HCT116 (cell line): ENCODE data around the gene ZCCHC24. TPM values are rescaled to one million over a fixed set of nuclear protein-coding genes. Genes with fewer than 3 reads are reported as not detected.

Source experiments
- ATAC-seq: fragments of 200-7000 bp; cut with Tn5 transposase; 2 replicates; pipeline ENCODE4 v1.9.1; 2020; ENCODE audit warnings: mild to moderate bottlenecking, moderate library complexity
- BruUV-seq: library from RNA; stranded (reverse); fragments of 400-500 nt; replicated peaks from 2 replicates; lab custom pipeline; 2021; lab: Mats Ljungman, UMichigan
- CTCF ChIA-PET: fragments of 300-600 bp; sonication (Branson Sonifier 250); formaldehyde crosslinking; loops from one replicate; lab custom pipeline; 2021; ENCODE audit warnings: antibody characterized with exemption; lab: Charles Lee
- POLR2A ChIA-PET: fragments of 300-600, 350-600 bp; sonication (Branson Sonifier 250); formaldehyde crosslinking; loops from one replicate; lab custom pipeline; 2021; ENCODE audit warnings: antibody characterized with exemption; lab: Charles Lee
- RAD21 ChIA-PET, 2 experiments: fragments of 300-600 bp; sonication (Branson Sonifier 250); formaldehyde crosslinking; loops; one replicate each; lab custom pipeline; 2023; ENCODE audit warnings: low total read pairs in 2 of 2; ENCODE audit not compliant: uncharacterized antibody in 2 of 2, unreplicated experiment in 2 of 2, low non-redundant PET in 1 of 2; lab: Charles Lee
- DNase-seq: peaks from one replicate; pipeline ENCODE4 v3.0.0-alpha.2; 2010; ENCODE audit warnings: low read depth, low spot score
- H2AFZ ChIP-seq: fragments of 200-600 bp; shearing (Covaris generic), sonication (generic); 2 replicates; pipeline ENCODE4 v1.6.1; 2017; ENCODE audit warnings: low read depth, mixed run types, mixed read lengths, antibody characterized with exemption, low read length; ENCODE audit not compliant: poor library complexity, severe bottlenecking
- H3K27ac ChIP-seq: 2 replicates; pipeline ENCODE4 v1.5.1; 2012; ENCODE audit warnings: low read depth, low read length
- H3K27me3 ChIP-seq: fragments of 200-600 bp; sonication (generic); 2 replicates; pipeline ENCODE4 v1.6.1; 2016; ENCODE audit warnings: mixed run types, low read length, mixed read lengths; ENCODE audit not compliant: insufficient read depth
- H3K36me3 ChIP-seq, 2 experiments: fragments of 200-500 bp in 1 of 2; fragments of 200-600 bp in 1 of 2; sonication (Bioruptor generic) in 1 of 2; sonication (generic) in 1 of 2; 2 replicates each; pipeline versions ENCODE4 v1.5.1 to v1.6.1; 2014 to 2016; ENCODE audit warnings: low read length in 2 of 2, inconsistent platforms in 1 of 2, mixed read lengths in 1 of 2, mixed run types in 1 of 2; ENCODE audit not compliant: insufficient read depth in 2 of 2, control insufficient read depth in 1 of 2
- H3K4me1 ChIP-seq, 2 experiments: fragments of 200-600 bp in 1 of 2; sonication (generic) in 1 of 2; 2 replicates each; pipeline versions ENCODE4 v1.5.1 to v1.6.1; 2012 to 2017; ENCODE audit warnings: low read length in 2 of 2, inconsistent platforms in 1 of 2, mild to moderate bottlenecking in 1 of 2, mixed read lengths in 1 of 2, mixed run types in 1 of 2, moderate library complexity in 1 of 2; ENCODE audit not compliant: insufficient read depth in 2 of 2, control insufficient read depth in 1 of 2
- H3K4me2 ChIP-seq: fragments of 200-600 bp; sonication (generic); 2 replicates; pipeline ENCODE4 v1.6.1; 2017; ENCODE audit warnings: mixed run types, low read length, mixed read lengths
- H3K4me3 ChIP-seq, 2 experiments: fragments of 200-600 bp in 1 of 2; sonication (generic) in 1 of 2; replicated peaks in 1 of 2; 2 replicates each; pipeline ENCODE4 v1.5.1; 2011 to 2016; ENCODE audit warnings: low read length in 2 of 2, control low read depth in 1 of 2, low read depth in 1 of 2, mild to moderate bottlenecking in 1 of 2, mixed read lengths in 1 of 2, mixed run types in 1 of 2
- H3K79me2 ChIP-seq: fragments of 200-600 bp; sonication (generic); 2 replicates; pipeline ENCODE4 v1.6.1; 2017; ENCODE audit warnings: mild to moderate bottlenecking, mixed run types, low read length, moderate library complexity, mixed read lengths; ENCODE audit not compliant: insufficient read depth
- H3K9ac ChIP-seq: fragments of 200-600 bp; sonication (generic); 2 replicates; pipeline ENCODE4 v1.6.1; 2016; ENCODE audit warnings: low read length, mixed read lengths
- H3K9me2 ChIP-seq: fragments of 200-600 bp; sonication (generic), shearing (Covaris generic); 2 replicates; pipeline ENCODE4 v1.6.1; 2017; ENCODE audit warnings: mixed run types, mild to moderate bottlenecking, moderate library complexity; ENCODE audit not compliant: insufficient read depth
- H3K9me3 ChIP-seq, 2 experiments: fragments of 200-500 bp in 1 of 2; fragments of 200-600 bp in 1 of 2; sonication (Bioruptor generic) in 1 of 2; sonication (generic) in 1 of 2; 2 replicates each; pipeline ENCODE4 v1.6.1; 2014 to 2017; ENCODE audit warnings: low read length in 2 of 2, mixed read lengths in 2 of 2, inconsistent platforms in 1 of 2, low read depth in 1 of 2, mild to moderate bottlenecking in 1 of 2, mixed run types in 1 of 2, moderate library complexity in 1 of 2; ENCODE audit not compliant: control insufficient read depth in 1 of 2, insufficient read depth in 1 of 2
- H4K20me1 ChIP-seq: fragments of 200-600 bp; sonication (generic), shearing (Covaris generic); 2 replicates; pipeline ENCODE4 v1.6.1; 2017; ENCODE audit warnings: mixed run types, mild to moderate bottlenecking, moderate library complexity; ENCODE audit not compliant: insufficient read depth
- CBX3 ChIP-seq: IDR thresholded peaks from 2 replicates; pipeline ENCODE4 v1.6.1; 2012; ENCODE audit warnings: low read depth
- CEBPB ChIP-seq: IDR thresholded peaks from 2 replicates; pipeline ENCODE4 v1.6.1; 2012; ENCODE audit warnings: low read depth
- EZH2 ChIP-seq: fragments of 200-600 bp; sonication (generic); IDR thresholded peaks from 2 replicates; pipeline ENCODE4 v1.6.1; 2017; ENCODE audit warnings: antibody characterized with exemption, mixed run types
- EZH2phosphoT487 ChIP-seq: fragments of 200-600 bp; IDR thresholded peaks from 2 replicates; pipeline ENCODE4 v1.6.1; 2018; ENCODE audit warnings: antibody characterized with exemption, borderline replicate concordance
- FOSL1 ChIP-seq: IDR thresholded peaks from 2 replicates; pipeline ENCODE4 v1.6.1; 2012; ENCODE audit warnings: low read depth
- POLR2A ChIP-seq: IDR thresholded peaks from 2 replicates; pipeline ENCODE4 v1.7.0; 2011; ENCODE audit warnings: borderline replicate concordance; ENCODE audit not compliant: insufficient read depth, insufficient read length; ENCODE audit errors: extremely low read depth
- SP1 ChIP-seq: IDR thresholded peaks from 2 replicates; pipeline ENCODE4 v1.6.1; 2012; ENCODE audit warnings: low read depth
- SRF ChIP-seq: IDR thresholded peaks from 2 replicates; pipeline ENCODE4 v1.6.1; 2012; ENCODE audit warnings: low read depth
- TCF7L2 ChIP-seq: IDR thresholded peaks from 2 replicates; pipeline ENCODE4 v1.7.0; 2011; ENCODE audit warnings: borderline replicate concordance, inconsistent platforms; ENCODE audit not compliant: insufficient read depth, insufficient read length; ENCODE audit errors: extremely low read depth
- YY1 ChIP-seq: IDR thresholded peaks from 2 replicates; pipeline ENCODE4 v1.6.1; 2011; ENCODE audit warnings: low read length, low read depth, moderate library complexity, mild to moderate bottlenecking; ENCODE audit not compliant: insufficient replicate concordance; ENCODE audit errors: extremely low read depth
- ZNF274 ChIP-seq: fragments of 200-500 bp; sonication (Bioruptor generic); IDR thresholded peaks from 2 replicates; pipeline ENCODE4 v1.6.1; 2014; ENCODE audit warnings: mild to moderate bottlenecking, low read depth, low read length, inconsistent platforms
- intact Hi-C: fragments of 100-400 bp; cut with micrococcal nuclease; formaldehyde crosslinking; loops from 2 replicates; pipeline ENCODE4 v1.10.0; 2022
- total RNA-seq: library from RNA; stranded (reverse); gene quantifications from one replicate; pipeline ENCODE4 v1.2.1, GENCODE V29; 2021; ENCODE audit not compliant: unreplicated experiment
- TF ChIP-seq, protein P1 (sequence below): IDR thresholded peaks from 2 replicates; pipeline ENCODE4 v1.6.1; 2011; ENCODE audit warnings: mild to moderate bottlenecking, low read length, moderate library complexity; ENCODE audit not compliant: insufficient replicate concordance; ENCODE audit errors: extremely low read depth
- TF ChIP-seq, protein P2 (sequence below): IDR thresholded peaks from 2 replicates; pipeline ENCODE4 v1.6.1; 2012; ENCODE audit warnings: low read depth
- TF ChIP-seq, protein P3 (sequence below): IDR thresholded peaks from 2 replicates; pipeline ENCODE4 v1.6.1; 2012
- TF ChIP-seq, protein P4 (sequence below), 3 experiments: fragments of 200-600 bp in 1 of 3; sonication (generic) in 1 of 3; IDR thresholded peaks in 2 of 3; conservative IDR thresholded peaks in 1 of 3; 2 replicates each; pipeline ENCODE4 v1.5.1; 2012 to 2017; ENCODE audit warnings: low read depth in 2 of 3, low read length in 2 of 3, antibody characterized with exemption in 1 of 3, borderline replicate concordance in 1 of 3, control low read depth in 1 of 3, mild to moderate bottlenecking in 1 of 3, mixed read lengths in 1 of 3, mixed run types in 1 of 3, moderate library complexity in 1 of 3; ENCODE audit not compliant: insufficient read depth in 1 of 3
- TF ChIP-seq, protein P5 (sequence below): IDR thresholded peaks from 2 replicates; pipeline ENCODE4 v1.6.1; 2012

ZCCHC24 gene
- total RNA-seq, 1 experiment from 2014 or later, result 7.0 TPM

DNA sequence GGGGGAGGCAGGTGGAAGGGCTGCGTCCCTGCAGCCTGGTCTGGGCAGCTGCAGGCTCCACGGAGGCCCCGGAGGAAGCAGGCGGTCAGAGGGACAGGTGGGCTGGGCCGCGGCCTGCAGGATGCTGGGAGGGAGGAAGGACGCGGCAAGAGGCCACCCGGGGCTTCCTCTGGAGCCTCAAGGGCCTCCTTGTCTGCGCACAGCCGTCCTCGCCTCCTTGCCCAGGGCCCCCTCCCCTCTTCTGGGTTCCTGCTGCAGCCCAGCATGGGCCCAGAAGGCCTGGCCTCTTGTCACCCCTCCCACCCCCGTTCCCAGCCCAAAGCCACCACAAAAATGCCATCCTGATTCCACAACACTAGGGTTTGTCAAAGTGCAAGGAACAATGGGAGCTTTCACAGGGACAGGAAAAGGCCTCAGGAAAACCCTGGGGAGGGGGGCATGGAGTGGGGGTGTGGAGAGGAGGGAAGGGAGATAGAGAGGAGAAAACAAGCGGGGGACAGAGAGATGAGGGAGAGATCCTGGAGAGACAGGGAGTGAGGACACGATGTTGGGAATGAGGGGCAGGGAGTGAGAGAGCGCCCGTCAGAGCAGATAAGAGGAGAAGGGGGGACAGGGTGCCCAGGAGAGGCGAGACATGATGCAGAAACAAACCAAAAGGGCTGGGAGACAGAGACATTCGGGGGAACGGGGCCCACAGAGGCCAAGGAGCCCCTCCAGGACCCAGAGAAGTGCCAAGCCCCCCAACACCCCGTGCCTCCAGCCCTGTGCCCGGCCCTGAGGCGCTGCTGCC is 41.8 kb downstream of the ZCCHC24 start:
- H2AFZ ChIP-seq, result no peak overlapping the region
- H3K27ac ChIP-seq, result no peak overlapping the region
- RAD21 ChIA-PET, result interaction anchor here in 1 of 2 experiments (0.6 kb wide), 1 partner anchor 29 kb away, joined by 4 read pairs; no protein-coding TSS in a partner anchor

More for the DNA sequence above, 41.8 kb downstream of the ZCCHC24 start:
- DNase-seq (no peak), ATAC-seq (no peak)
- no peak overlapping the region for H3K4me2 ChIP-seq
- POLR2A ChIA-PET, result interaction anchor here (0.6 kb wide), 1 partner anchor 19 kb away, joined by 4 read pairs; no protein-coding TSS in a partner anchor
- BruUV-seq, result no TSS peak
- intact Hi-C loops, result no loop called here
- H3K79me2 ChIP-seq, result no peaks in the 10 kb centered on the region
- no peaks in the 10 kb centered on the region for H4K20me1 ChIP-seq
- H3K4me1 ChIP-seq, result peaks cover 0 to 6% of the 10 kb centered on the region in 2 experiments; a peak in 1 of 4 replicates
- H3K9me3 ChIP-seq, result no peaks in the 10 kb centered on the region
- TF ChIP-seq TCF7L2 (no peak), YY1 (no peak), CEBPB (no peak), ZNF274 (no peak), EZH2phosphoT487 (no peak), SP1 (no peak), POLR2A (no peak), SRF (no peak), CBX3 (no peak), EZH2 (no peak), FOSL1 (no peak)
- TF ChIP-seq, protein P1, sequence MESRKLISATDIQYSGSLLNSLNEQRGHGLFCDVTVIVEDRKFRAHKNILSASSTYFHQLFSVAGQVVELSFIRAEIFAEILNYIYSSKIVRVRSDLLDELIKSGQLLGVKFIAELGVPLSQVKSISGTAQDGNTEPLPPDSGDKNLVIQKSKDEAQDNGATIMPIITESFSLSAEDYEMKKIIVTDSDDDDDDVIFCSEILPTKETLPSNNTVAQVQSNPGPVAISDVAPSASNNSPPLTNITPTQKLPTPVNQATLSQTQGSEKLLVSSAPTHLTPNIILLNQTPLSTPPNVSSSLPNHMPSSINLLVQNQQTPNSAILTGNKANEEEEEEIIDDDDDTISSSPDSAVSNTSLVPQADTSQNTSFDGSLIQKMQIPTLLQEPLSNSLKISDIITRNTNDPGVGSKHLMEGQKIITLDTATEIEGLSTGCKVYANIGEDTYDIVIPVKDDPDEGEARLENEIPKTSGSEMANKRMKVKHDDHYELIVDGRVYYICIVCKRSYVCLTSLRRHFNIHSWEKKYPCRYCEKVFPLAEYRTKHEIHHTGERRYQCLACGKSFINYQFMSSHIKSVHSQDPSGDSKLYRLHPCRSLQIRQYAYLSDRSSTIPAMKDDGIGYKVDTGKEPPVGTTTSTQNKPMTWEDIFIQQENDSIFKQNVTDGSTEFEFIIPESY, result no peak
- TF ChIP-seq, protein P2, sequence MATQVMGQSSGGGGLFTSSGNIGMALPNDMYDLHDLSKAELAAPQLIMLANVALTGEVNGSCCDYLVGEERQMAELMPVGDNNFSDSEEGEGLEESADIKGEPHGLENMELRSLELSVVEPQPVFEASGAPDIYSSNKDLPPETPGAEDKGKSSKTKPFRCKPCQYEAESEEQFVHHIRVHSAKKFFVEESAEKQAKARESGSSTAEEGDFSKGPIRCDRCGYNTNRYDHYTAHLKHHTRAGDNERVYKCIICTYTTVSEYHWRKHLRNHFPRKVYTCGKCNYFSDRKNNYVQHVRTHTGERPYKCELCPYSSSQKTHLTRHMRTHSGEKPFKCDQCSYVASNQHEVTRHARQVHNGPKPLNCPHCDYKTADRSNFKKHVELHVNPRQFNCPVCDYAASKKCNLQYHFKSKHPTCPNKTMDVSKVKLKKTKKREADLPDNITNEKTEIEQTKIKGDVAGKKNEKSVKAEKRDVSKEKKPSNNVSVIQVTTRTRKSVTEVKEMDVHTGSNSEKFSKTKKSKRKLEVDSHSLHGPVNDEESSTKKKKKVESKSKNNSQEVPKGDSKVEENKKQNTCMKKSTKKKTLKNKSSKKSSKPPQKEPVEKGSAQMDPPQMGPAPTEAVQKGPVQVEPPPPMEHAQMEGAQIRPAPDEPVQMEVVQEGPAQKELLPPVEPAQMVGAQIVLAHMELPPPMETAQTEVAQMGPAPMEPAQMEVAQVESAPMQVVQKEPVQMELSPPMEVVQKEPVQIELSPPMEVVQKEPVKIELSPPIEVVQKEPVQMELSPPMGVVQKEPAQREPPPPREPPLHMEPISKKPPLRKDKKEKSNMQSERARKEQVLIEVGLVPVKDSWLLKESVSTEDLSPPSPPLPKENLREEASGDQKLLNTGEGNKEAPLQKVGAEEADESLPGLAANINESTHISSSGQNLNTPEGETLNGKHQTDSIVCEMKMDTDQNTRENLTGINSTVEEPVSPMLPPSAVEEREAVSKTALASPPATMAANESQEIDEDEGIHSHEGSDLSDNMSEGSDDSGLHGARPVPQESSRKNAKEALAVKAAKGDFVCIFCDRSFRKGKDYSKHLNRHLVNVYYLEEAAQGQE, result no peak
- TF ChIP-seq, protein P3, sequence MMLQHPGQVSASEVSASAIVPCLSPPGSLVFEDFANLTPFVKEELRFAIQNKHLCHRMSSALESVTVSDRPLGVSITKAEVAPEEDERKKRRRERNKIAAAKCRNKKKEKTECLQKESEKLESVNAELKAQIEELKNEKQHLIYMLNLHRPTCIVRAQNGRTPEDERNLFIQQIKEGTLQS, result no peak
- TF ChIP-seq, protein P4, sequence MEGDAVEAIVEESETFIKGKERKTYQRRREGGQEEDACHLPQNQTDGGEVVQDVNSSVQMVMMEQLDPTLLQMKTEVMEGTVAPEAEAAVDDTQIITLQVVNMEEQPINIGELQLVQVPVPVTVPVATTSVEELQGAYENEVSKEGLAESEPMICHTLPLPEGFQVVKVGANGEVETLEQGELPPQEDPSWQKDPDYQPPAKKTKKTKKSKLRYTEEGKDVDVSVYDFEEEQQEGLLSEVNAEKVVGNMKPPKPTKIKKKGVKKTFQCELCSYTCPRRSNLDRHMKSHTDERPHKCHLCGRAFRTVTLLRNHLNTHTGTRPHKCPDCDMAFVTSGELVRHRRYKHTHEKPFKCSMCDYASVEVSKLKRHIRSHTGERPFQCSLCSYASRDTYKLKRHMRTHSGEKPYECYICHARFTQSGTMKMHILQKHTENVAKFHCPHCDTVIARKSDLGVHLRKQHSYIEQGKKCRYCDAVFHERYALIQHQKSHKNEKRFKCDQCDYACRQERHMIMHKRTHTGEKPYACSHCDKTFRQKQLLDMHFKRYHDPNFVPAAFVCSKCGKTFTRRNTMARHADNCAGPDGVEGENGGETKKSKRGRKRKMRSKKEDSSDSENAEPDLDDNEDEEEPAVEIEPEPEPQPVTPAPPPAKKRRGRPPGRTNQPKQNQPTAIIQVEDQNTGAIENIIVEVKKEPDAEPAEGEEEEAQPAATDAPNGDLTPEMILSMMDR (IDR thresholded peaks at IDR 0.05 in 2 of 3, conservative IDR thresholded peaks at IDR 0.05 in 1 of 3; ENCODE audit: borderline replicate concordance in 1 of 3, insufficient read depth in 1 of 3, low read depth in 2 of 3, low read length in 2 of 3), result no peak
- TF ChIP-seq, protein P5, sequence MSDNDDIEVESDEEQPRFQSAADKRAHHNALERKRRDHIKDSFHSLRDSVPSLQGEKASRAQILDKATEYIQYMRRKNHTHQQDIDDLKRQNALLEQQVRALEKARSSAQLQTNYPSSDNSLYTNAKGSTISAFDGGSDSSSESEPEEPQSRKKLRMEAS, result no peak
- H3K9me2 ChIP-seq, result no peaks in the 10 kb centered on the region
- no peaks in the 10 kb centered on the region for H3K27me3 ChIP-seq
- no peak overlapping the region for H3K9ac ChIP-seq
- H3K36me3 ChIP-seq, result no peaks in the 10 kb centered on the region
- CTCF ChIA-PET, result no interaction called here
- no peak overlapping the region for H3K4me3 ChIP-seq
